ENCODE data around the gene MAP4K4. TPM values are rescaled to one million over a fixed set of nuclear protein-coding genes. Genes with fewer than 3 reads are reported as not detected.

MAP4K4 gene
- total RNA-seq, 2 donors from 2014 or later = 59.5 to 74.6 TPM

- DNase-seq (no peak), ATAC-seq (no peak)
- intact Hi-C loops (cut with DNase I) = no loop called here
These were observed 121.3 kb downstream of the MAP4K4 start for GRCh38 chr2:101818531-101819451.

GRCh38 chr2:101820519-101820918 lies 123.0 kb downstream of the MAP4K4 start:
- intact Hi-C loops (cut with DNase I) = loop anchor here in 1 of 2 donors (10.0 kb wide), 1 partner anchor 46 kb away; no protein-coding TSS in a partner anchor
- no peak for DNase-seq
- peak in 1 of 2 donors; percentile 73 for ATAC-seq

- no peak for DNase-seq
- intact Hi-C loops (cut with DNase I) = loop anchor here in 1 of 2 donors (10.0 kb wide), 1 partner anchor 46 kb away; no protein-coding TSS in a partner anchor
These were observed 123.7 kb downstream of the MAP4K4 start for GRCh38 chr2:101821059-101821805.

GRCh38 chr2:101821828-101822458 lies 124.4 kb downstream of the MAP4K4 start:
- intact Hi-C loops (cut with DNase I) = loop anchor here in 1 of 2 donors (2.0 to 10.0 kb wide), 2 partner anchors 47 to 123 kb away; no protein-coding TSS in a partner anchor
- DNase-seq (no peak), ATAC-seq (no peak)

More at GRCh38 chr2:101821059-101821805, 123.7 kb downstream of the MAP4K4 start:
- no peak for ATAC-seq

- intact Hi-C loops (cut with DNase I) = loop anchor here in 1 of 2 donors (2.0 to 10.0 kb wide), 2 partner anchors 49 to 125 kb away; no protein-coding TSS in a partner anchor
- peak; percentile 52 for DNase-seq
- ATAC-seq = peak; percentile 48 to 52
These were observed 125.9 kb downstream of the MAP4K4 start for GRCh38 chr2:101823347-101823791.

- no peak for ATAC-seq
- intact Hi-C loops (cut with DNase I) = loop anchor here in 1 of 2 donors (2.0 to 10.0 kb wide), 2 partner anchors 49 to 125 kb away; no protein-coding TSS in a partner anchor
- no peak for DNase-seq
These were observed 126.4 kb downstream of the MAP4K4 start for GRCh38 chr2:101823859-101824258.

GRCh38 chr2:101826716-101827115 lies 129.2 kb downstream of the MAP4K4 start:
- DNase-seq (no peak), ATAC-seq (no peak)
- intact Hi-C loops (cut with DNase I) = loop anchor here (5.0 to 10.0 kb wide), 2 partner anchors 52 to 129 kb away; partner anchors contain the start of gene MAP4K4 (in 1 of the 2)

GRCh38 chr2:101827246-101827645 lies 129.7 kb downstream of the MAP4K4 start:
- intact Hi-C loops (cut with DNase I) = loop anchor here (5.0 to 10.0 kb wide), 2 partner anchors 52 to 130 kb away; partner anchors contain the start of gene MAP4K4 (in 1 of the 2)
- ATAC-seq (peak in 1 of 2 donors; percentile 76), DNase-seq (no peak)

GRCh38 chr2:101828257-101828656 lies 130.8 kb downstream of the MAP4K4 start:
- DNase-seq = no peak
- intact Hi-C loops (cut with DNase I) = loop anchor here (5.0 to 10.0 kb wide), 2 partner anchors 53 to 131 kb away; partner anchors contain the start of gene MAP4K4 (in 1 of the 2)
- ATAC-seq = no peak

GRCh38 chr2:101828673-101829334 lies 131.3 kb downstream of the MAP4K4 start:
- DNase-seq (no peak), ATAC-seq (peak; percentile 29 to 58)
- intact Hi-C loops (cut with DNase I) = loop anchor here (5.0 to 10.0 kb wide), 2 partner anchors 54 to 132 kb away; partner anchors contain the start of gene MAP4K4 (in 1 of the 2)

- DNase-seq (no peak), ATAC-seq (no peak)
- intact Hi-C loops (cut with DNase I) = loop anchor here (5.0 to 10.0 kb wide), 2 partner anchors 55 to 132 kb away; partner anchors contain the start of gene MAP4K4 (in 1 of the 2)
These were observed 131.9 kb downstream of the MAP4K4 start for GRCh38 chr2:101829429-101829828.

- intact Hi-C loops (cut with DNase I) = loop anchor here (2.0 to 10.0 kb wide), 5 partner anchors 131 to 488 kb away; no protein-coding TSS in a partner anchor
- ATAC-seq (no peak), DNase-seq (no peak)
These were observed 132.6 kb downstream of the MAP4K4 start for GRCh38 chr2:101830146-101830545.

GRCh38 chr2:101830555-101830954 lies 133.0 kb downstream of the MAP4K4 start:
- no peak for DNase-seq
- intact Hi-C loops (cut with DNase I) = loop anchor here (2.0 to 10.0 kb wide), 5 partner anchors 132 to 488 kb away; no protein-coding TSS in a partner anchor
- peak; percentile 2 to 48 for ATAC-seq

GRCh38 chr2:101831351-101831865 lies 133.9 kb downstream of the MAP4K4 start:
- DNase-seq (peak; percentile 77), ATAC-seq (peak; percentile 76 to 87)
- intact Hi-C loops (cut with DNase I) = loop anchor here (2.0 to 10.0 kb wide), 5 partner anchors 133 to 489 kb away; no protein-coding TSS in a partner anchor

- intact Hi-C loops (cut with DNase I) = loop anchor here (5.0 to 10.0 kb wide), 4 partner anchors 315 to 490 kb away; no protein-coding TSS in a partner anchor
These were observed 134.6 kb downstream of the MAP4K4 start for GRCh38 chr2:101832114-101832513.

GRCh38 chr2:101833890-101834523 lies 136.5 kb downstream of the MAP4K4 start:
- ATAC-seq = no peak
- intact Hi-C loops (cut with DNase I) = loop anchor here (5.0 to 10.0 kb wide), 4 partner anchors 317 to 492 kb away; no protein-coding TSS in a partner anchor
- DNase-seq = no peak

More at GRCh38 chr2:101832114-101832513, 134.6 kb downstream of the MAP4K4 start:
- ATAC-seq = no peak
- DNase-seq = no peak

GRCh38 chr2:101837354-101837753 lies 139.8 kb downstream of the MAP4K4 start:
- no peak for DNase-seq
- ATAC-seq = no peak
- intact Hi-C loops (cut with DNase I) = loop anchor here in 1 of 2 donors (10.0 kb wide), 1 partner anchor 423 kb away; no protein-coding TSS in a partner anchor

Measured in left cardiac atrium (tissue), 4 donors.